K562 (cell line): ENCODE results near the gene FRMD4B. TPM values are rescaled to one million over a fixed set of nuclear protein-coding genes. Genes with fewer than 3 reads are reported as not detected.

Experiments
- DEAF1 ChIP-seq: fragments of 450-650 bp; formaldehyde crosslinking; IDR thresholded peaks from 2 replicates; pipeline ENCODE4 v1.4.0; 2020; ENCODE audit warnings: mild to moderate bottlenecking, moderate library complexity
- EP300 ChIP-seq: IDR thresholded peaks from 2 replicates; pipeline ENCODE4 v1.6.1; 2012; ENCODE audit warnings: low read length, improper control_type of control experiment
- KHSRP ChIP-seq: fragments of 450-650 bp; IDR thresholded peaks from 2 replicates; pipeline ENCODE4 v1.6.1; 2017
- KLF16 ChIP-seq: IDR thresholded peaks from 2 replicates; pipeline ENCODE4 v1.6.1; 2016; ENCODE audit warnings: antibody characterized with exemption
- SMC3 ChIP-seq: conservative IDR thresholded peaks from 2 replicates; pipeline ENCODE4 v1.6.1; 2011; ENCODE audit warnings: low read depth, low read length, improper control_type of control experiment; ENCODE audit not compliant: insufficient read depth
- TBL1XR1 ChIP-seq, 2 experiments: IDR thresholded peaks; 2 replicates each; pipeline ENCODE4 v1.6.1; 2012; ENCODE audit warnings: improper control_type of control experiment in 2 of 2, low read length in 2 of 2, mild to moderate bottlenecking in 1 of 2
- TCFL5 ChIP-seq: fragments of 250-450 bp; sonication (Bioruptor Pico); conservative IDR thresholded peaks from 2 replicates; pipeline ENCODE4 v1.6.1; 2021; ENCODE audit warnings: mild to moderate bottlenecking, moderate library complexity, matching md5 sums
- ZHX1 ChIP-seq: fragments of 150-350 bp; conservative IDR thresholded peaks from 2 replicates; pipeline ENCODE4 v1.6.1; 2014; ENCODE audit warnings: low read length
- ZNF12 ChIP-seq: sonication (generic); formaldehyde crosslinking; IDR thresholded peaks from 2 replicates; pipeline ENCODE4 v1.4.0; 2020; ENCODE audit warnings: mild to moderate bottlenecking, missing genetic modification reagents
- polyA plus RNA-seq, 8 experiments: library from polyadenylated mRNA; depleted of rRNA in 4 of 8; stranded (reverse) in 5 of 8; unstranded in 3 of 8; fragments of >200 nt; fragmentation: Nextera tagmentation in 2 of 8; fragmentation: Illumina TruSeq in 1 of 8; extraction: Ambion mirVana in 2 of 8; extraction: Trizol in 1 of 8; gene quantifications; 2 replicates each; pipeline versions ENCODE4 v1.2.1 to v1.2.3, GENCODE V29; 2011 to 2014; ENCODE audit warnings: inconsistent platforms in 1 of 8, missing spikeins in 1 of 8
- total RNA-seq, 7 experiments: library from RNA; depleted of rRNA in 6 of 7; stranded (reverse); fragments of >200 nt in 6 of 7; fragmentation: Illumina TruSeq in 2 of 7; extraction: Trizol in 2 of 7; gene quantifications; 2 replicates each; pipeline versions ENCODE4 v1.2.1 to v1.2.3, GENCODE V29; 2011 to 2021; ENCODE audit warnings: low replicate concordance in 1 of 7

Gene FRMD4B
- total and polyA plus RNA-seq, 9 of the 15 experiments (the other 6 are each of a cell fraction or from before 2014, with no cell fraction given), result 0.03 to 0.09 (median 0.04) TPM; not detected in 3

GRCh38 chr3:69161587-69162307 is 224.1 kb downstream of the FRMD4B start (continued):
- TF ChIP-seq ZHX1 (no peak), ZNF12 (CRISPR knock-in tag) (no peak), EP300 (no peak), TBL1XR1 (IDR thresholded peaks at IDR 0.05; ENCODE audit: low read length in 2 of 2) (no peak), SMC3 (peak; percentile 57), DEAF1 (CRISPR knock-in tag) (peak; percentile 83), TCFL5 (CRISPR knock-in tag) (no peak), KHSRP (no peak), KLF16 (0 out of 2 replicates have a peak, but pooled peaks have one; percentile 12)
